ENCODE results near the gene GRIK4. TPM values are rescaled to one million over a fixed set of nuclear protein-coding genes. Genes with fewer than 3 reads are reported as not detected.

Gene GRIK4
- total and polyA plus RNA-seq, 2 of the 4 experiments (the other 2 are of a cell fraction) = 0.18 to 0.38 TPM

GRCh38 chr11:120648771-120649170, 137.2 kb downstream of the GRIK4 start:
- Histone ChIP-seq H3K56ac (ENCODE audit: extremely low read depth, insufficient read depth, low read length) (no peak overlapping the region), H3K23ac (ENCODE audit: low read depth, low read length) (no peak overlapping the region), H4K8ac (ENCODE audit: low read depth in 2 of 2, low read length in 2 of 2) (no peak overlapping the region), H3K14ac (replicated peaks; ENCODE audit: low read depth, low read length) (no peak overlapping the region), H2AFZ (replicated peaks; ENCODE audit: low read length, poor library complexity) (no peak overlapping the region), H3K4me2 (ENCODE audit: low read depth, low read length) (no peak overlapping the region), H3K79me1 (ENCODE audit: low read depth in 1 of 2, low read length in 2 of 2) (no peaks in the 10 kb centered on the region), H2AK9ac (replicated peaks; ENCODE audit: low read depth, low read length, poor library complexity) (no peak overlapping the region), H3K18ac (ENCODE audit: low read depth, low read length) (no peak overlapping the region), H2BK15ac (ENCODE audit: low read depth, low read length) (no peak overlapping the region), H3K4ac (ENCODE audit: low read depth, low read length) (no peak overlapping the region), H3K9ac (ENCODE audit: low read depth, low read length) (no peak overlapping the region), H2BK5ac (ENCODE audit: low read depth, low read length, poor library complexity, severe bottlenecking) (no peak overlapping the region), H3K4me1 (ENCODE audit: control insufficient read depth, insufficient read depth, low read length) (no peaks in the 10 kb centered on the region), H3K9me3 (ENCODE audit: control insufficient read depth, insufficient read depth, low read length) (no peaks in the 10 kb centered on the region), H3K36me3 (ENCODE audit: control insufficient read depth, insufficient read depth, low read length) (no peaks in the 10 kb centered on the region), H2BK20ac (ENCODE audit: low read depth, low read length) (no peak overlapping the region), H3K9me1 (ENCODE audit: insufficient read depth, low read length) (no peaks in the 10 kb centered on the region), H2BK120ac (ENCODE audit: low read depth, low read length) (no peak overlapping the region), H2AK5ac (ENCODE audit: low read depth, low read length) (no peak overlapping the region), H4K91ac (ENCODE audit: insufficient read depth, low read depth, low read length) (no peak overlapping the region), H3K27ac (ENCODE audit: insufficient read depth, low read length) (no peak overlapping the region), H4K20me1 (ENCODE audit: insufficient read depth, low read length) (no peaks in the 10 kb centered on the region), H3K4me3 (ENCODE audit: insufficient read depth, low read depth, low read length) (no peak overlapping the region), H3K27me3 (ENCODE audit: control insufficient read depth, insufficient read depth, low read length) (peaks cover 25% of the 10 kb centered on the region; the same call in 1 of the 2 replicates), H4K5ac (ENCODE audit: low read depth, low read length) (no peak overlapping the region)
- ChIA-PET POLR2A (ENCODE audit: unreplicated experiment) (no interaction called here), CTCF (interaction anchor here (0.6 kb wide), 1 partner anchor 100 kb away, joined by 3 read pairs; no protein-coding TSS in a partner anchor)
- intact Hi-C loops (cut with micrococcal nuclease) (no loop called here), dilution Hi-C loops (cut with HindIII; ENCODE audit: low sequenced_read_pairs, unreplicated experiment) (no loop called here), in situ Hi-C loops (cut with MboI; ENCODE audit: low sequenced_read_pairs) (no loop called here)
- TF ChIP-seq MAFK (IDR thresholded peaks at IDR 0.05; ENCODE audit: low read depth, low read length) = no peak
- TF ChIP-seq FOS (IDR thresholded peaks at IDR 0.05; ENCODE audit: low read depth, low read length) = no peak
- TF ChIP-seq SMC3 (IDR thresholded peaks at IDR 0.05; ENCODE audit: low read depth, low read length) = no peak
- no peak for TF ChIP-seq BHLHE40 (IDR thresholded peaks at IDR 0.05; ENCODE audit: low read depth, low read length)
- TF ChIP-seq USF2 (IDR thresholded peaks at IDR 0.05; ENCODE audit: low read depth, low read length) = no peak
- TF ChIP-seq CHD1 (IDR thresholded peaks at IDR 0.05; ENCODE audit: low read depth, low read length) = no peak
- TF ChIP-seq RFX5 (IDR thresholded peaks at IDR 0.05; ENCODE audit: low read depth, low read length) = no peak
- no peak for TF ChIP-seq RCOR1 (IDR thresholded peaks at IDR 0.05; ENCODE audit: insufficient replicate concordance, low read length)
- TF ChIP-seq NFE2L2 (IDR thresholded peaks at IDR 0.05; ENCODE audit: low read depth, low read length) = no peak
- no peak for TF ChIP-seq CEBPB (IDR thresholded peaks at IDR 0.05; ENCODE audit: low read depth, low read length)
- ATAC-seq (ENCODE audit: low read depth) (no peak), DNase-seq (no peak)
- WGBS, 2 experiments (ENCODE audit: extremely low coverage in 2 of 2, insufficient read length in 1 of 2) = 50% methylated on average over 1 of the region's 6 CpGs; no CpG with 5 or more reads in 1 of the 2 experiments
- BruUV-seq (replicated peaks) = no TSS peak
